GM20431 (cell line): ENCODE data around the gene SPTB.

Source experiments
- in situ Hi-C: fragments of 300-500 bp; cut with MseI, MboI; formaldehyde crosslinking; loops from one replicate; pipeline ENCODE4 v1.15.0; 2020; ENCODE audit warnings: low sequenced_read_pairs; ENCODE audit not compliant: unreplicated experiment

SPTB gene

GRCh38 chr14:64769096-64770020, 110.3 kb downstream of the SPTB start:
- in situ Hi-C loops: no loop called here

- in situ Hi-C loops: no loop called here
Measured at GRCh38 chr14:64768401-64769095, 111.2 kb downstream of the SPTB start.

GRCh38 chr14:64767215-64767964, 112.3 kb downstream of the SPTB start:
- in situ Hi-C loops: no loop called here

DNA sequence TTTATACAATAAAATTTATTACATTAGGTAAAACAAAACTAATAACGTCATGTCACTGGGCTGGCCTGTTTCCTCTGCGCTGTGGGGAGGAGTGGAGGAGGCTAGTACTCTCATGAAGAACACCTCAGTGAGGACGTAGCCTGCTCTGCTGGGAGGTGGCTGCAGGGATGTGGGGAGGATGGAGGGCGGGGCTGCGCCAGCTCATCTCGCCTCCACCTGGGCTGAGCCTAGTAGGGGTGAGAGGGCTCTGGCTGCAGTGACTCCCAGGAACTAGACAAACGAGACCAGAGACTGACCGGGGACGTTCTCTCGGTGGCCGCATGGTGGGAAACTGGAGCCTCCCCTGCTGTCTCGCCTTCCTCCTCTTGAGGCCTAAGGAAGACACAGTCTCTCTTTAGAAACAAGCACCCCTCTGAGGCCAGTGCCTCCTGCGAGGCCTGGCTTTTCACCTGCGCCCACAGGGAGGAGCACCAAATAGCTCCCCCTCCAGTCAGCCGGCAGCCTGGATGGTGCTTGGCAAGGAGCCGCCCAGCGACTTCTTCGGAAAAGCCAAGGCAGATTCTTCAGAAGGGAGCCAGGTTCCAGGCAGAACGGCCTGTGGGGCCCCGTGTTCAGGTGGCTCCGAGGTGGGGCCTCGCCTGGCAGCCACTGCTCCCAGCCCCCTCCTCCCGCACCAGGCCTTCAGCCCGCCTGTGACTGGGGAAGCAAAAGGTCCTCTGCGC, 113.1 kb downstream of the SPTB start:
- in situ Hi-C loops: no loop called here

GRCh38 chr14:64765740-64766302, 113.9 kb downstream of the SPTB start:
- in situ Hi-C loops: no loop called here

GRCh38 chr14:64764641-64765520, 114.8 kb downstream of the SPTB start:
- in situ Hi-C loops: no loop called here

GRCh38 chr14:64763801-64764621, 115.7 kb downstream of the SPTB start:
- in situ Hi-C loops: no loop called here

DNA sequence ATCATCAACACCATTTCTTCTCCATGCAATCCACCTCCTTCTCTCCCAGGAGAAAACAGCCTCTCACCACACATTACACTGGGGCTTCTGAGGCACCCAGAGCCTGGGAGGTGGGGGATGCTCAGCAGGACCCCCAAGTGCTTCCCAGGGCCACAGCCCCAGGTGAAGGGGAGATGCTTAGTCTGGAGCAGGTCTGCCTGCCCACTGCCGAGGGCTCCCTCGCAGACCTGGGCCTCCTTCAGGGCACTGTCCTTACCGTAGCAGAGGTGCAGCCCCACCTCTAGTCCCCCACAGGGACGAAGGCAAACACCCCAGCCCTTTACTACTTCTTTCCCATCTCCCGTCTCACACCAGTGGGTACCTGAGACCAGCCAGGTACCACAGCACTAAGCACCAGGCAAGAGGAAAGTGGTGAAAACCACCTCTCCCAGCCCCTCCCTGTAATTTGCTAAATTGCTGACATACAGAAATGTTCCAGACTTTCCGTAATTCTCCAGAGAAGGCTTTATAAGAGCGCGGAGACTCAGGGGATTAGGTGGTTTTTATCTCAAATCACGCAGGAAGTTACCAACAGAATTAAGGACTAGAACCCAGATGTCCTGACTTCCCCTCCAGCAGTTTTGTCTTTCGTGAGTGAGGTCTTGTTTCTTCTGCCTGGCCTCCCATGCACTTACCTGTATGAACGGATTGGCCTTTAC, 116.5 kb downstream of the SPTB start:
- in situ Hi-C loops: no loop called here

- in situ Hi-C loops: no loop called here
Measured at GRCh38 chr14:64762044-64763034, 117.4 kb downstream of the SPTB start.

GRCh38 chr14:64761441-64762043, 118.2 kb downstream of the SPTB start:
- in situ Hi-C loops: no loop called here

DNA sequence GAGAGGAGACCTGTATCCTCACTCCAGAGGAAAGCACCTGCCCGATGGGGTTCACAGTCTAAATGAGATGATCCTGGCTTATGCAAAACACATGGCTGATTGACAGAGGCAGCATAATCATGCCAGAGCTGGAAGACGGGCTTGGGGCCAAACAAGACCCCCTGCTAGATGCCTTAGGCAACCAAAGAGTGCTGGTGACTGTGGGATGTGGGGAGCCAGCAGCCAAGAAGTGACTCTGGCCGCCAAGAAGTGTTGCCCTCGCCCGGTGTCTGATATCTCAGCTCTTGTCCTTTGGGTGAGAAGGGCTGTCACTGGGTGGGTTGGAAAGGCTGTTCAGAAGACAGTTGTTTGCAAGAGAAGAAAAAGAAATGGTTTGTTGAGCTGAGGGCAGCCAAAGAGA, 118.8 kb downstream of the SPTB start:
- in situ Hi-C loops: no loop called here

DNA sequence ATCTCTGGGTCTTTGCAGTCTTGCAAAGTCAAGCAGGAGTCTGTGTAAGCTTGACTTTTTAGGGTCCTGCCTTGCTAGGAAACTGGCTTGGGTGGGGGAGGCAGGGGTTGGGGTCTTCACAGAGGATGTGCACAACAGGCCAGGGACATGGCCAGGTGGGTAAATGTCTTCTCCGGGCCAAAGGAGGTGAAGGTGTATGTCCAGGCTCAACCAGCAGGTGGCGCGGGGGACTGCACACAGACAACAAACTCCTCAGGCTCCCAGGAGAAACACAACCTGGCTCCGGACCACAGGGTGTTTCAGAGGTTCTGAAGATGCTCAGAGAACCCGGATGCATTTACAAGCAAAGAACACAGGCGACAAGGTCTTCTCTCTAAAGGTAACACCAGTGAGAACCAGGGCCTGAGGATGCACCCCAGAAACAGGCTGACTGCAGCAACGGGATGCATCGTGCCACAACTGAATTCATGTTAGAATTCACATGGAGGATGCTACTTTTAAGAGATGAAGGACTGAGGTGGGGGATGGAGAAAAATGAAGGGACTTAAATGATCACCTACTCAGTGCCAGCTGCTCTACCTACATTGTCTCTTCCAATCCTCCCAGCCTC, 119.5 kb downstream of the SPTB start:
- in situ Hi-C loops: no loop called here

DNA sequence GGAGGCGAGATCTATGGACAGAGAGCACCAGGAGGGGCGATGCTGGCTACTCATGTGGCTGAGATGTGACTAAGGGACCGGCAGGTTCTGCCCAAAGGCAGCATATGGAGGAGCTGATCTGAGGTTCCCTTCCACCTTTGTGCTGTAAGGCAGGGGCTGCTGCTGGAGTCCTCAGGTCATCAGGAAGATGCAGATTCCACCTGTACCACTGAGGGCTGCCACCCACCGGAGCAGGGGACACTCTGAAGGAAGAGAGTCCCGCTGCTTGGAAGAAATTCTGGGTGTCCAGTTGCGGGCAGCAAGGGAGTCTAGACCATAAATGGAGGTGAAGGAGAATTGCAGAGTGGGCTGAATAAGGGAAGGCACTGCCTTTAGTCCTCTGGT, 120.2 kb downstream of the SPTB start:
- in situ Hi-C loops: no loop called here

DNA sequence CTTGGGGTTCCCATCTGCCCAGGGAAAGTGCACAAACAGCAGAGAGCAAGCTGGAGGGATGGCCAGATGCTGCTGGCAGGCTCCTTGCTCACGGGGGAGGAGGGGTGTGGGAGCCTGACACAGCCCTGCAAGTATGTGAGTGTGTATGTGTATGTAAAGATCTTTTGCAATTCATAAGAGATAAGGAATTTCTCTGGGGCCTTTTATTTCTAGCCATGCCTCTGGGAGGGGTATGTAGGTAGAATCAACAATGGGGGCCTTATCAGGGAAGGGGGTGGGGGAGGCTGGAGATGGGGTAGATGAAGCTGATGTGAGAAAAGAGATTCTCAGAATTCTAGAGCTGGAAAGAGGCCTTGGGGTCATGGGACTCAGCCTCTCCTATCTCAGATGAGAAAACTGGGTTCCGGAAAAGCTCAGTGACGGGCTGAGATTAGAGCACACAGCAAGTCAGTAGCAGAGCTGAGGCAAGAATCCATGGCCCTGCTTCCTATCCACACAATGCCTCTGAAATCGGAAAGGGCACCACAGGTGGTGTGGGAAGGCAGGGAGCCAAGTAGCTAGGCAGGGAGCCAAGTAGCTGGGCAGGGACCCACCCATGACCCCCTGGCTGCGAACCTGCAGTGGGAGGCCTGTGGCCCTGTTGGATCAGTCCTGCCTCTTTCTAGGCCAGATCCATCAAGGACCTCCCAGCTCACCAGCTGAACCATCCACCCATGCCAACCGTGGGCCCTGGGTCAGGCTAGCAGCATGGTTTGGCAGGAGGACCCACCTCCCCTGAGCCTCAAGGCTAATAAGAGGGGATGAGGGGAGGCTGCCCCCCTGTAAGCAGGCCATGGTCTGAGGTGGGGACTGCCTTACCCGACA, 120.8 kb downstream of the SPTB start:
- in situ Hi-C loops: no loop called here
